IMR-90 (cell line): Measurements from ENCODE around the gene LRRC4C. TPM values are rescaled to one million over a fixed set of nuclear protein-coding genes. Genes with fewer than 3 reads are reported as not detected.

Experiments used
- ATAC-seq: fragments of 200-7000 bp; cut with Tn5 transposase; 2 replicates; pipeline ENCODE4 v1.9.1; 2020; ENCODE audit warnings: low read depth, mild to moderate bottlenecking, moderate library complexity
- BruUV-seq: library from RNA; stranded (reverse); fragments of 400-500 nt; replicated peaks from 2 replicates; lab custom pipeline; 2021; lab: Mats Ljungman, UMichigan
- CTCF ChIA-PET: fragments of 300-600 bp; formaldehyde crosslinking; extraction: SDS; loops from one replicate; lab custom pipeline; 2021; ENCODE audit warnings: antibody characterized with exemption; lab: Yijun Ruan, JAX
- POLR2A ChIA-PET: fragments of 300-600 bp; sonication (Branson Sonifier 250); formaldehyde crosslinking; loops from one replicate; lab custom pipeline; 2022; ENCODE audit warnings: antibody characterized with exemption; ENCODE audit not compliant: unreplicated experiment; lab: Charles Lee
- DNase-seq: peaks from one replicate; pipeline ENCODE4 v3.0.0; 2013
- H2AFZ ChIP-seq: replicated peaks from 2 replicates; pipeline ENCODE3; 2013; ENCODE audit warnings: low read length, mild to moderate bottlenecking; ENCODE audit not compliant: poor library complexity
- H2AK5ac ChIP-seq: 2 replicates; pipeline ENCODE4 v1.6.1; 2013; ENCODE audit warnings: low read depth, low read length, inconsistent platforms
- H2AK9ac ChIP-seq: replicated peaks from 2 replicates; pipeline ENCODE3; 2013; ENCODE audit warnings: mild to moderate bottlenecking, low read depth, low read length, moderate library complexity; ENCODE audit not compliant: poor library complexity
- H2BK120ac ChIP-seq: 2 replicates; pipeline ENCODE4 v1.6.1; 2013; ENCODE audit warnings: low read depth, low read length, inconsistent platforms
- H2BK15ac ChIP-seq: 3 replicates; pipeline ENCODE4 v1.6.1; 2013; ENCODE audit warnings: low read depth, low read length, inconsistent platforms
- H2BK20ac ChIP-seq: 2 replicates; pipeline ENCODE4 v1.6.1; 2013; ENCODE audit warnings: low read depth, mild to moderate bottlenecking, inconsistent platforms, low read length, moderate library complexity
- H2BK5ac ChIP-seq: 2 replicates; pipeline ENCODE4 v1.6.1; 2013; ENCODE audit warnings: mild to moderate bottlenecking, low read depth, low read length, inconsistent platforms; ENCODE audit not compliant: poor library complexity, severe bottlenecking
- H3K14ac ChIP-seq: replicated peaks from 2 replicates; pipeline ENCODE4 v1.6.1; 2013; ENCODE audit warnings: low read depth, low read length, inconsistent platforms
- H3K18ac ChIP-seq: 2 replicates; pipeline ENCODE4 v1.6.1; 2013; ENCODE audit warnings: low read depth, low read length, control low read depth
- H3K23ac ChIP-seq: 2 replicates; pipeline ENCODE4 v1.6.1; 2013; ENCODE audit warnings: low read depth, low read length, inconsistent platforms
- H3K27ac ChIP-seq: 2 replicates; pipeline ENCODE4 v1.5.1; 2013; ENCODE audit warnings: mild to moderate bottlenecking, control low read depth, low read length; ENCODE audit not compliant: insufficient read depth
- H3K27me3 ChIP-seq: 2 replicates; pipeline ENCODE4 v1.6.1; 2013; ENCODE audit warnings: low read length; ENCODE audit not compliant: control insufficient read depth, insufficient read depth
- H3K36me3 ChIP-seq: 2 replicates; pipeline ENCODE4 v1.6.1; 2013; ENCODE audit warnings: low read length, mixed read lengths; ENCODE audit not compliant: control insufficient read depth, insufficient read depth
- H3K4ac ChIP-seq: 2 replicates; pipeline ENCODE4 v1.6.1; 2013; ENCODE audit warnings: low read depth, low read length, inconsistent platforms
- H3K4me1 ChIP-seq: 2 replicates; pipeline ENCODE4 v1.6.1; 2013; ENCODE audit warnings: low read length, mixed read lengths; ENCODE audit not compliant: control insufficient read depth, insufficient read depth
- H3K4me2 ChIP-seq: 2 replicates; pipeline ENCODE4 v1.6.1; 2013; ENCODE audit warnings: low read depth, mild to moderate bottlenecking, control low read depth, low read length, moderate library complexity
- H3K4me3 ChIP-seq: 2 replicates; pipeline ENCODE4 v1.5.1; 2013; ENCODE audit warnings: low read depth, mild to moderate bottlenecking, control low read depth, low read length, moderate library complexity; ENCODE audit not compliant: insufficient read depth
- H3K56ac ChIP-seq: 2 replicates; pipeline ENCODE4 v1.6.1; 2013; ENCODE audit warnings: low read length, inconsistent platforms; ENCODE audit not compliant: insufficient read depth; ENCODE audit errors: extremely low read depth
- H3K79me1 ChIP-seq, 2 experiments: 2 replicates each; pipeline ENCODE4 v1.6.1; 2013; ENCODE audit warnings: low read length in 2 of 2, inconsistent platforms in 1 of 2, low read depth in 1 of 2
- H3K9ac ChIP-seq: 2 replicates; pipeline ENCODE4 v1.6.1; 2013; ENCODE audit warnings: low read depth, low read length, control low read depth
- H3K9me1 ChIP-seq: 2 replicates; pipeline ENCODE4 v1.6.1; 2013; ENCODE audit warnings: low read length, inconsistent platforms; ENCODE audit not compliant: insufficient read depth
- H3K9me3 ChIP-seq: 2 replicates; pipeline ENCODE4 v1.6.1; 2013; ENCODE audit warnings: low read length; ENCODE audit not compliant: control insufficient read depth, insufficient read depth
- H4K20me1 ChIP-seq: 2 replicates; pipeline ENCODE4 v1.6.1; 2013; ENCODE audit warnings: low read length, inconsistent platforms; ENCODE audit not compliant: insufficient read depth
- H4K5ac ChIP-seq: 2 replicates; pipeline ENCODE4 v1.6.1; 2013; ENCODE audit warnings: mild to moderate bottlenecking, low read depth, low read length, control low read depth
- H4K8ac ChIP-seq, 2 experiments: 2 replicates each; pipeline ENCODE4 v1.6.1; 2013; ENCODE audit warnings: low read depth in 2 of 2, low read length in 2 of 2, control low read depth in 1 of 2, inconsistent platforms in 1 of 2
- H4K91ac ChIP-seq: 2 replicates; pipeline ENCODE4 v1.6.1; 2013; ENCODE audit warnings: low read depth, low read length, inconsistent platforms; ENCODE audit not compliant: insufficient read depth
- MAFK ChIP-seq: IDR thresholded peaks from 2 replicates; pipeline ENCODE4 v1.6.1; 2012; ENCODE audit warnings: low read depth, low read length, improper control_type of control experiment
- MXI1 ChIP-seq: IDR thresholded peaks from 2 replicates; pipeline ENCODE4 v1.6.1; 2012; ENCODE audit warnings: low read depth, mild to moderate bottlenecking, low read length, moderate library complexity, borderline replicate concordance
- NFE2L2 ChIP-seq: fragments of 150-350 bp; IDR thresholded peaks from 2 replicates; pipeline ENCODE4 v1.6.1; 2016; ENCODE audit warnings: low read depth, mild to moderate bottlenecking, low read length
- POLR2A ChIP-seq: IDR thresholded peaks from 2 replicates; pipeline ENCODE4 v1.6.1; 2012; ENCODE audit warnings: mild to moderate bottlenecking, low read depth, low read length
- RAD21 ChIP-seq: IDR thresholded peaks from 2 replicates; pipeline ENCODE4 v1.6.1; 2012; ENCODE audit warnings: low read length, improper control_type of control experiment
- RCOR1 ChIP-seq: IDR thresholded peaks from 2 replicates; pipeline ENCODE4 v1.6.1; 2012; ENCODE audit warnings: mild to moderate bottlenecking, low read length, improper control_type of control experiment; ENCODE audit not compliant: insufficient replicate concordance
- RFX5 ChIP-seq: IDR thresholded peaks from 2 replicates; pipeline ENCODE4 v1.8.0; 2012; ENCODE audit warnings: low read depth, mild to moderate bottlenecking, low read length, moderate library complexity
- SMC3 ChIP-seq: fragments of 150-350 bp; IDR thresholded peaks from 2 replicates; pipeline ENCODE4 v1.6.1; 2016; ENCODE audit warnings: low read depth, mild to moderate bottlenecking, antibody characterized with exemption, low read length, moderate library complexity
- WGBS, 2 experiments: methylation state at CpG; one replicate each; pipeline versions ENCODE4 v1.1.5 to v1.1.7; 2013; ENCODE audit warnings: missing lambda C conversion rate in 2 of 2; ENCODE audit not compliant: insufficient read length in 1 of 2; ENCODE audit errors: extremely low coverage in 2 of 2; 5-methylcytosine and 5-hydroxymethylcytosine counted together
- dilution Hi-C: fragments of 300-500 bp; cut with HindIII; formaldehyde crosslinking; loops from one replicate; pipeline ENCODE4 v1.14.3; 2018; ENCODE audit warnings: low sequenced_read_pairs; ENCODE audit not compliant: unreplicated experiment
- in situ Hi-C: fragments of 300-500 bp; cut with MboI; formaldehyde crosslinking; loops from 3 replicates; pipeline ENCODE4 v1.14.3; 2019; ENCODE audit warnings: low sequenced_read_pairs, inconsistent platforms, mixed read lengths
- intact Hi-C: fragments of 100-400 bp; cut with micrococcal nuclease; formaldehyde crosslinking; loops from 2 replicates; pipeline ENCODE4 v1.10.0; 2022
- polyA plus RNA-seq, 3 experiments: library from polyadenylated mRNA; depleted of rRNA; stranded (reverse); fragments of >200 nt; gene quantifications; 2 replicates each; pipeline ENCODE4 v1.2.3, GENCODE V29; 2012; ENCODE audit warnings: low replicate concordance in 1 of 3
- total RNA-seq: library from RNA; depleted of rRNA; stranded (reverse); fragments of >200 nt; gene quantifications from 2 replicates; pipeline ENCODE4 v1.2.3, GENCODE V29; 2012
- TF ChIP-seq, protein P1 (sequence below): conservative IDR thresholded peaks from 2 replicates; pipeline ENCODE4 v1.5.1; 2012; ENCODE audit warnings: mild to moderate bottlenecking, low read depth, low read length, improper control_type of control experiment

Gene LRRC4C
- total and polyA plus RNA-seq, 2 of the 4 experiments (the other 2 are of a cell fraction): under 0.01 to 0.03 TPM

DNA sequence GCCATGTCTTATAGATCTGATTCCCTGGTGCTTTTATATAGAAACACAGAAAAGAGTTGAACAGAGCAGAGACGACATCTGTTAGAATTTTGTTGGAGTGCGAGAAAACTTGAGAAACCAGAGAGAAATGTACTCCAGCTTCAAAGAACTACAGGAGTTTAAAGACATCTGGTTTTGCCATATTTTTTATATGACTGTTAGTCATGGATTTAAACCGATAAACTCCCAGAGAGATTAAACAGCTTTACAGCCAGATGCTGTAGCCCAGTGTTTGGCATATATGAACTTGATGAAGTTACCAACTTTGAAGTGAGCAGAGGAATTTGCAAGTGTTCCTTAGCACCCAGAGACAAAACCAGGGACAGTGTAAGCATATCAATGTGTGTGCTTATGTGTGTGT, 1083.1 kb downstream of the LRRC4C start:
- Histone ChIP-seq H2BK5ac (no peak overlapping the region), H3K23ac (no peak overlapping the region), H4K8ac (no peak overlapping the region), H3K36me3 (no peaks in the 10 kb centered on the region), H3K4me2 (no peak overlapping the region), H3K4me3 (no peak overlapping the region), H3K14ac (no peak overlapping the region), H2AFZ (no peak overlapping the region), H2AK9ac (no peak overlapping the region), H2AK5ac (no peak overlapping the region), H3K4me1 (no peaks in the 10 kb centered on the region), H3K27me3 (no peaks in the 10 kb centered on the region), H3K9ac (no peak overlapping the region), H4K91ac (no peak overlapping the region), H2BK15ac (no peak overlapping the region), H2BK120ac (no peak overlapping the region), H3K79me1 (no peaks in the 10 kb centered on the region), H3K18ac (no peak overlapping the region), H4K20me1 (no peaks in the 10 kb centered on the region), H3K9me3 (no peaks in the 10 kb centered on the region), H3K9me1 (no peaks in the 10 kb centered on the region), H3K27ac (no peak overlapping the region), H3K4ac (no peak overlapping the region), H3K56ac (no peak overlapping the region), H2BK20ac (no peak overlapping the region), H4K5ac (no peak overlapping the region)
- DNase-seq (no peak), ATAC-seq (no peak)
- dilution Hi-C loops (no loop called here), in situ Hi-C loops (no loop called here), intact Hi-C loops (no loop called here)
- BruUV-seq: no TSS peak
- WGBS, 2 experiments: no CpG with 5 or more reads among the region's 3 CpGs
- ChIA-PET CTCF (interaction anchor here (0.6 kb wide), 1 partner anchor 29 kb away, joined by 4 read pairs; no protein-coding TSS in a partner anchor), POLR2A (no interaction called here)
- TF ChIP-seq RCOR1: no peak
- no peak for TF ChIP-seq RFX5
- no peak for TF ChIP-seq RAD21
- TF ChIP-seq MAFK: no peak
- no peak for TF ChIP-seq NFE2L2
- no peak for TF ChIP-seq POLR2A
- TF ChIP-seq, protein P1, sequence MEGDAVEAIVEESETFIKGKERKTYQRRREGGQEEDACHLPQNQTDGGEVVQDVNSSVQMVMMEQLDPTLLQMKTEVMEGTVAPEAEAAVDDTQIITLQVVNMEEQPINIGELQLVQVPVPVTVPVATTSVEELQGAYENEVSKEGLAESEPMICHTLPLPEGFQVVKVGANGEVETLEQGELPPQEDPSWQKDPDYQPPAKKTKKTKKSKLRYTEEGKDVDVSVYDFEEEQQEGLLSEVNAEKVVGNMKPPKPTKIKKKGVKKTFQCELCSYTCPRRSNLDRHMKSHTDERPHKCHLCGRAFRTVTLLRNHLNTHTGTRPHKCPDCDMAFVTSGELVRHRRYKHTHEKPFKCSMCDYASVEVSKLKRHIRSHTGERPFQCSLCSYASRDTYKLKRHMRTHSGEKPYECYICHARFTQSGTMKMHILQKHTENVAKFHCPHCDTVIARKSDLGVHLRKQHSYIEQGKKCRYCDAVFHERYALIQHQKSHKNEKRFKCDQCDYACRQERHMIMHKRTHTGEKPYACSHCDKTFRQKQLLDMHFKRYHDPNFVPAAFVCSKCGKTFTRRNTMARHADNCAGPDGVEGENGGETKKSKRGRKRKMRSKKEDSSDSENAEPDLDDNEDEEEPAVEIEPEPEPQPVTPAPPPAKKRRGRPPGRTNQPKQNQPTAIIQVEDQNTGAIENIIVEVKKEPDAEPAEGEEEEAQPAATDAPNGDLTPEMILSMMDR: no peak
- TF ChIP-seq MXI1: no peak
- TF ChIP-seq SMC3: no peak
